ENCODE results near the gene MVD.

The MVD gene

GRCh38 chr16:88640498-88641247, 22.2 kb downstream of the MVD start:
- no peak for DNase-seq (ENCODE audit: low spot score)

- DNase-seq (ENCODE audit: low spot score) = no peak
Observed at GRCh38 chr16:88640039-88640495, 22.8 kb downstream of the MVD start.

DNA sequence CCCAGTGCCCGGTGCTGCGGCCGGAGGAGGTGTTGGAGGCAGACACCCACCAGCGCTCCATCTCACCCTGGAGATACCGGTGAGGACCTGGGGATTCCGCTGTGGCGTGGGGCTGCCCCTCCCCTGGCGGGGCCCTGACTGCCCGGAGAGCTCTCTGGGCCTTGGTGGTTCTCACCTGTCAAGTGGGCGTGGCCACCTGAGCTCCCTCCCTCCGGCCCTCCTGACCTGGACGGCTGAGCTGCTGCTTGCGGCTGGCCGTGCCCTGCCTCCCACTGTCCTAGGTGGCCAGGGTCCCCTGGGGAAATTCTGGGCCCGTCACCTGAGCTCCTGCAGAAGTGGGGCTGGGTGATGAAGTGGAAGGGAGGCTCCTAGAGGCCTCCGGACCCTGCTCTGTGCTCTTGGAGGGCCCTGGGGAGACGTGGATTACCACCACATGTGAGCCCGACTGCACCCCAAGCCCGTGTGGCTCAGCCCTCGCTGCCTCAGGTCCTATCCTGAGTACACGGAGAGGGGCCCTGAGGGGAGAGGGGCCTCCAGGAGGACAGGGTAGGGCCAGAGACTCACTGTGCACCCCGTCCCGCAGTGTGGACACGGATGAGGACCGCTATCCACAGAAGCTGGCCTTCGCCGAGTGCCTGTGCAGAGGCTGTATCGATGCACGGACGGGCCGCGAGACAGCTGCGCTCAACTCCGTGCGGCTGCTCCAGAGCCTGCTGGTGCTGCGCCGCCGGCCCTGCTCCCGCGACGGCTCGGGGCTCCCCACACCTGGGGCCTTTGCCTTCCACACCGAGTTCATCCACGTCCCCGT, 23.5 kb downstream of the MVD start:
- peak; percentile 39 for DNase-seq (ENCODE audit: low spot score)

DNA sequence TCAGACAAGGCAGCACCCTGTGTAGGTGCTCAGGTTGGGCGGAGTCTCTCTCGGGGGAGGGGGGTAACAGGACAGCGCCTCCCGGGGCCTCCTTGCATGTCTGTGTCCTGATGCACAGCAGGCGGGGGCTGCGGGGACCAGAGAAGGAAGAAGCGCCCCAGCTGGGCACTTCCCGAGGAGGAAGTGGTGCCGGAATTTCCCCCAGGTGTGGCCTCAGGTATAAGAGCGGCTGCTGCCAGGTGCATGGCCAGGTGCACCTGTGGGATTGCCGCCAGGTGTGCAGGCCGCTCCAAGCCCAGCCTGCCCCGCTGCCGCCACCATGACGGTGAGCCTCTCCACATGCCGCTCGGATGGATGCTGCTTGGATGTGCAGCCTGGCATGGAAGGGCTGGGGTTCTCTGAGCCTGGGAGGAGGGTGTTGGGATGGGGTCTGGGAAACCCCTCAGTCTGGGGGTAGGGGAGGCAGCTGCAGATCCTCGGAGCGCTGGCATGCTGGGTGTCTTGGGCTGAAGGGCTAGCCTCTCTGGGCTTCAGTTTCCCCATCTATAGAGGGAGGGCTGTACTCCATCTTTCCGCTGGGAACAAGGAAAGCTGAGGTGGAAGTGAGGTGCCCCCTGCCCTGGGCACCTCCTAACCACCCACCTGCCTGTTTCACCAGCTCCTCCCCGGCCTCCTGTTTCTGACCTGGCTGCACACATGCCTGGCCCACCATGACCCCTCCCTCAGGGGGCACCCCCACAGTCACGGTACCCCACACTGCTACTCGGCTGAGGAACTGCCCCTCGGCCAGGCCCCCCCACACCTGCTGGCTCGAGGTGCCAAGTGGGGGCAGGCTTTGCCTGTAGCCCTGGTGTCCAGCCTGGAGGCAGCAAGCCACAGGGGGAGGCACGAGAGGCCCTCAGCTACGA, 24.3 kb downstream of the MVD start, which contains the start of gene IL17C:
Gene IL17C, plus strand, starts transcription at position 250 of the 908 bp plus-strand sequence. Its CDS starts 70 bp downstream, at position 320.
- DNase-seq (ENCODE audit: low spot score) = no peak

DNA sequence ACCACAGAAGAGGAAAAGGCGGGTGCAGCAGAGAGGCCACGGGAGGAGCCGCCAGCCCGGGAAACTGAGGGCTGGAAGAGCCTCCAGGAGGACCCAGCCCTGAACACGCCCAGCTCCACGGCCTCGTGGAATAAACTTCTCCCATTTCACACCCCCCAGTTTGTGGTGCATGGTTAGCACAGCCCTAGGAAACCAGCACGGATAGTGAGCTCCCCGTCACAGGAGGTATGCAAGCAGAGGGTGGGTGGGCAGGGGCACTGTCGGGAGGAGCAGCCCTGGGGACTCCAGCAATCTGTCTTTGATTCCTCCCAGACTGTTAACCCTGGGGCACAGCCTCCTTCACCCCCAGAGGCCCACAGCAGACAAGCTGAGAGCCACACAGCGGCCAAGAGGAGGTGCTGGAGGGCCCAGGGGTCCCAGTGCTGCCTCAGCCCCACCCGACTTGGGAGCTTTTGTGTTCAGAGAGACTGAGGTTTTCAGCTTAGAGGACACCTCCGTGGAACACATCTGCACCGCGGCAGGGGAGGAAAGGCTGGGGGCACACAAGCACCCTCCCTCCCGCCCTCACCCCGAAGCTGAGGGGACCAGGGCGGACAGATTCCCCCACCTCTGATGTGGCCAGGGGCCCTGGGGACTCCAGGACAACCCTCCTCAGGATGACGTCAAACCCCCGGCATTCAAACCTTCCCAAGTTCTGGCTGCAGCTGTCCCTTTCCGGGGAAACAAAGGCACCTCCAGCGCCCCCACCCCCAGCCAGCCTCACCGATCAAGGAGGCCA, 26.2 kb downstream of the MVD start:
- no peak for DNase-seq (ENCODE audit: low spot score)

DNA sequence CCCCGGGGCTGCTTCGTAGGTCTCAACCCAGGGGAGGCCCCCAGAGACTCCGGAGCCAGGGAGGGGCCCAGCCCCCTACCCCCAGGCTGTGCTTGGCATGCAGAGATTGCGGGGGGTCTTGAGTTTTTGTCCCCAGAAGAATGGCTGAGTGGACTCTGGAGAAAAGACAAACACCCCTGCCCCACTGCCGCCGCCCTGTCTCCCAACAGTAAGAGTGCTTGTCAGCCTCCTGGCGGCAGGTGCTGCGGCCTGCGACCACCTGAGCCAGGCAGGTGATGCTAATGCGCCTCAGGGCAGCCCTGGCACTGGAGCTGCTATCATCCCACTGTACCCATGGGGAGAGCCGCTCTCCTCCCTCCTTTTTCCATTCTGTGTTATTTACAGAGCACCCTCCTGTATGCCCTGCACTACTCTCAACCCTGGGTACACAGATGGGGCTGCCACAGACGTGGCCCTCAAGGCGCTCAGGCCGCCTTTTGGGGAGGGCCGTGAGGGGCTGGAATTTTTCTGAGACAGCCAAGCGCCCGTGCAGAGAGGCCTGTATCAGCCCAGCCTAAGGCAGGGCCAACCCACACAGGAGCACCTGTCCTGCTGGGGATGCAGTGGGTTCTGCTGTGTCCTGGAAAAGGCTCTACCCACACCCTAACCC, 27.1 kb downstream of the MVD start:
- no peak for DNase-seq (ENCODE audit: low spot score)

DNA sequence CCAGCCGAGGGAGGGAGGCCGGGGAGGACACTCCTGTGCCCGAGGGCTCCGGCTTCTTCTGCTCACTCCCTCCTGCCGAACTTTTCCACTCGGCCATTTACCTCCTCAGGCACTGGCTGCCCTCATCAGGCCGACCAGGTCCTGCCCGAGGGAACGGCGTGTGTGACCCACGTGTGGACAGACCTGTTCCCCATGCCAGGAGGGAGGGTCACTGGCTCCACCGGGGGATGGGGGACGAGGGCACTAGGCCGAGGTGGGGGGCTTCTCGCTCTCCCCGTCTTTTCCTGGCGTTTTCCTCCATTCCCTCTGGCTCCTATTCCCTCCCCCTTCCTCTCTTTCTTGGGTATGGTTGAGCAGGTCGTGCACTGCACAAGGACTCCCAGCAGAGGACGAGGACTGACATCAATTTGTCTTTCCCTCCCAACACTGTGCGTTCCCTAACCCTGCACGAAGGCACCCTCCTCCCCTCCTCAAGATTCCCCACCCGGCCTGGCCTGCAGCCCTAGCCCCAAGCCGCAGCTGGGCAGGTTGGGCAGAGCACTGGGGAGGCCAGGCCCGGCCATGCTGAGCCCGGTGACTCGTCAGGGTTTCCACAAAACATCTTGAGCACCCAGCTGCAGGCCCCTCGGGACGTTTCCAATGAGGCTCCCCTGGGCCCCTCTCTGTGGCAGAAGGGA, 27.8 kb downstream of the MVD start:
- peak; percentile 31 for DNase-seq (ENCODE audit: low spot score)

DNA sequence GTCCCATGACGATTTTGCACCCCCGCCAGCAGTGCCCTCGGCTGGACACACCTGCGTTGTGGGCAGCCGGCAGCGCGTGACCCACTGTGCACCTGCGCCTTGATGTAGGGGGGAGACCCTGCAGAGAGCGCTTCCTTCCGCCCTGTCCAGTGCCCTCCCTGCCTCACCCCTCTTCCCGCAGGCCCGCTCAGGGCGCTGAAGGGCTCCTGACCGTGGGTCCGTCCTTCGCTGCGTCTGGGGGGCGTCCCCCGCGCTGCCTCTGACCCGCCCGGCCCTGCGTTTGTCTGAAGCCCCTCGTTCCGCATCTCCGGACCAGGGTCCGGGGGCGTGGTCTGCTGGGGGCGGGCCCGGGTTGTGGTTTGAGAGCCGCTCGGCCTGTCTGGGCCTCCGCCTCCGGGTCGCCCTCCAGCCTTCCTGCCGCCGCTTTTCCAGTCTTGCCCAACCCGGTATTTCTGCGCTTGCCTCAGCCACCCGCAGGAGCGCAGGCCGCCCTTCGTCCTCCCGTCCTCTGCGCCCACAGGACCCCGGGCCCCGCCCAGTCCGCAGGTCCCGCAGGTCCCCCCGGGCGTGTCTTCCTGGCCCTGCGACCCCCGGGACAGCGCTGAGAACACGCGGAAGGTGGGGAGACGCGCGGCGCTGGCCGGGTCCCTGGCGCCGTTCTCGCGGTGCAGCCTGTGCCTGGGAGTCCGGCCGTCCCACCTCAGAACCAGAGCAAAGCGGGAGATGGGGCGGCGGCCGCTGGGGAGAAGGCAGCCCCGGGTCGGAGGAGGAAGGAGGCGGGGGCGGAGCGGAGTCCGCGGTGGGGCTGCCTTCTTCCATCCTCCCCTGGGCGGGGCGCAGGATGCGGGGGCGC, 28.5 kb downstream of the MVD start:
- DNase-seq (ENCODE audit: low spot score) = peak; percentile 86

GRCh38 chr16:88633684-88634140, 29.2 kb downstream of the MVD start:
- DNase-seq (ENCODE audit: low spot score) = peak; percentile 36

- no peak for DNase-seq (ENCODE audit: low spot score)
Observed at GRCh38 chr16:88632587-88632930, 30.3 kb downstream of the MVD start.

- no peak for DNase-seq (ENCODE audit: low spot score)
Observed at GRCh38 chr16:88631920-88632586, 30.8 kb downstream of the MVD start.

DNA sequence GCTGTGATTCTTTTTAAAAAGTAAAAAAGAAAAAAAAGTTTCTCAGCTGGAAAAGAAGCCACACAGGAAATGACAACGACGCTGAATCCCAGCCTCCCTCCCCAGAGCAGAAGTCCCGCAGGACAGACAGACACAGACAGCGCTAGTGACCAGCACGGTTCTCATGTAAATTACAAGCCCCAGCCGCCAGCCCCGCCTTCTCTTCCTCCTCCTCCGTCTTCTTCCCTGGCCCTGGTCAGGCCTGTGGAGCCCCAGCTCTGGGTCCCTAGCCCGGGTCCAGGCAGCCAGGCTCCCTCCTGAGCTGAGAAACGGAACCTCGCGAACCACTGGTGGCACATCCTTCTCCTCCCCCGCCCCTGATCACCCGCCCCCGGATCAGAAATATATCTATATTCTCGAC, 31.5 kb downstream of the MVD start:
- DNase-seq (ENCODE audit: low spot score) = no peak

GRCh38 chr16:88630941-88631340, 31.9 kb downstream of the MVD start:
- DNase-seq (ENCODE audit: low spot score) = no peak

DNA sequence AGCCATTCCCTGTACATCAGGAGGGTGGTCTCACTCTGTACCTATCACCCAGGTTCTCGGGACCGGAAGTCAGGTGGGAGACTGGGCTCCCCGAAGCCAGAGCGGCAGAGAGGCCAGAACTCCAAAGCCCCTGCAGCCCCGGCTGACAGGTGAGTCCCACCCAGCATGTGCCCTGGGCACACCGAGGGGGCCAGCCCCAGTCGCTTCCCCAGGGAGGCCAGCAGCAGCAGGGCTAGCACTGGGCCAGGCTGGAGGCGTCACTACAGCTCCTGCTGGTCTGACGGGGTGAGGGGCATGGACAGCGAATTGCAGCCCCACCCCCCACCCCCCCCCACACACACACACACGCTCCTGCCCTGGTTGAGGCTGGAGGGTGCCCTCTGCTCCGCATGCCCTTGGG, 32.5 kb downstream of the MVD start:
- no peak for DNase-seq (ENCODE audit: low spot score)

DNA sequence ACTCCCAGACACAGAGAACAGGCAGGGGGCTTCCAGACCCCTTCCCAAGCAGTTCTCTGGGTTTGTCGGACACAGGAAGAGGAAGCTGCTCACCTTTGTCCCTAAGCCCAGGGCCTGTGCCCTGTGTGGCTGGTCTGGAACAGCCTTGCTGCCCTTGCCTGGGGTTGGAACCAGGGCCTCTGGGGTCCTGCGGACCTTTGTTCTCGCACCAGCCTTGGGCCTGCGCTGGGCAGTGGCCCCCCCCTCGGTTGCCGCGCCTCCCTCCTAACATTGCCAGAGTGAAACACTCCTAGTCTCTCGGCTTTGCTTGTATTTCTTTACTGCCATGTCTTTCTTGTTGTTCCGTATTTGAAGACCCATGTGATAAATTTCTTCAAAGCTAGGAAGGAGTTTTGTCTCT, 33.1 kb downstream of the MVD start:
- DNase-seq (ENCODE audit: low spot score) = no peak

DNA sequence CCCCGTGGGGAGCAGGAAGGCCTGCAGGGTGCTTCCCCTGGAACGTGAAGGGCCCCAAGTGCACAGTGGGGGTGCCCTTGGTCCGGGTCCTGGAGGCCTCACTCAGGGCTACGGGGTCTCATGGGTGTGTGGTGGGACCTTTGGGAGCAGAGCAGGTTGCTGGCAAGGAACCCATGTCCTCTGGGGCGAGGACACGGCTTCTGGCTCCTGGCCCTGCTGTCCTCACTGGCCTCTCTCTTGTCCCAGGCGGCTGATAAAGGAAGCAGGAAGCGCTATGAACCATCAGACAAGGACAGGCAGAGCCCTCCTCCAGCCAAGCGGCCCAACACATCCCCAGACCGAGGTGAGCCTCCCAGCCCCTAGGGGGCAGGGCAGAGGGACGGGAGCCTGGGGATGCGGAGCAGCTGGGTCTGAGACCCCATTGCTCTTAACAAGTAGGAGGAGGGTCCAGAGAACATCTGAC, 34.3 kb downstream of the MVD start:
- DNase-seq (ENCODE audit: low spot score) = no peak

- no peak for DNase-seq (ENCODE audit: low spot score)
Observed at GRCh38 chr16:88627531-88628411, 35.1 kb downstream of the MVD start.

DNA sequence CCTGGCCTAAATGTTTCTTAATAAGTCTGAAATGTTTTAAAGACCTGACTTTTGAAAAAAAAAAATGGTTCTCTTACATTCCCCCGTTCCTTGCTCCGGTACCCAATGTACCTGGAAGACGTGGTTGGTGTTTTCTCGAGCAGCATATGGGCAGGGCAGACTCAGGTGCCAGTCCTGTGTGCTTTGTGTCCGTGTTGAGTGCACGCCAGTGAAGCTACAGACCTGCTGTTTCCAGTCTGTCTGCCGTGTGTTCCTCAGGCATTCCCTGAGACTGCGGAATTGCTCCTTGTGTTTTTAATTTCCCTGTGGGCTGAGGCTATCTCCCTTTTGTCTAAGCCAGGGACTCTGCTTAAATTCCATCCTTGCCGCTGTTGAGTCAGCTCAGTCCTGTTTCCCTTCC, 36.2 kb downstream of the MVD start:
- DNase-seq (ENCODE audit: low spot score) = no peak
